CD4-positive, alpha-beta T cell treated with Interleukin-1 beta for 1 hour (primary cell): ENCODE measurements around the gene PRKCQ.
A peak's percentile ranks its signal among the peaks of the same experiment; 100 is the strongest.
"Not testable (repeated sequence)": the region's sequence is repeated elsewhere in the genome, so short reads cannot be mapped to it uniquely, and the experiment has no call there.

ENCODE experiments used
- DNase-seq, 2 donors: peaks; one replicate each; pipeline ENCODE4 v3.0.0-alpha.2; 2020 to 2022

The PRKCQ gene

GRCh38 chr10:6490614-6491013, 89.5 kb downstream of the PRKCQ start:
- DNase-seq: no peak

GRCh38 chr10:6487920-6488319, 92.2 kb downstream of the PRKCQ start:
- no peak for DNase-seq

- no peak for DNase-seq
These were observed 93.8 kb downstream of the PRKCQ start for GRCh38 chr10:6486309-6486708.

- DNase-seq: peak in 1 of 2 donors; percentile 28
These were observed 97.2 kb downstream of the PRKCQ start for GRCh38 chr10:6482737-6483357.

GRCh38 chr10:6478722-6479121, 101.4 kb downstream of the PRKCQ start:
- no peak for DNase-seq

DNA sequence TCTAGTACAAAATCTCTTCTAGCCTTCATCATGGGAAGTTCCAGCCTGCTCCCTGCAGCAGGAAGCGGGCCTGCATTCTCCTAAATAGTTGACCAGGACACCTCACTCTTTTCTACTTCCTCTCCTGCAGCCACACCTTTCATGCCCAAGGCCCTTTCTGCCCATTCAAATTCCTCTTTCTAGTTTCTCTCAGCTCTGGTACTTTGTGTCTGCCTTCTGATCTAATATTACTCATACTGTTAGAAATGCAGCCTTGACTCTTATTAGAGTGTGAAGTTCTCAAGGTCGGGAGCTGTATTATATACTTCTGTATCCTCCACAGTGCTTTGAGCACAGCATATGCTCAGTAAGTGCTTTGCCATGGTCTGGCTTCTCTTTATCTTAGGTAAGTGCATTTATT, 103.1 kb downstream of the PRKCQ start:
- DNase-seq: no peak

- DNase-seq: no peak
These were observed 105.2 kb downstream of the PRKCQ start for GRCh38 chr10:6474871-6475270.

DNA sequence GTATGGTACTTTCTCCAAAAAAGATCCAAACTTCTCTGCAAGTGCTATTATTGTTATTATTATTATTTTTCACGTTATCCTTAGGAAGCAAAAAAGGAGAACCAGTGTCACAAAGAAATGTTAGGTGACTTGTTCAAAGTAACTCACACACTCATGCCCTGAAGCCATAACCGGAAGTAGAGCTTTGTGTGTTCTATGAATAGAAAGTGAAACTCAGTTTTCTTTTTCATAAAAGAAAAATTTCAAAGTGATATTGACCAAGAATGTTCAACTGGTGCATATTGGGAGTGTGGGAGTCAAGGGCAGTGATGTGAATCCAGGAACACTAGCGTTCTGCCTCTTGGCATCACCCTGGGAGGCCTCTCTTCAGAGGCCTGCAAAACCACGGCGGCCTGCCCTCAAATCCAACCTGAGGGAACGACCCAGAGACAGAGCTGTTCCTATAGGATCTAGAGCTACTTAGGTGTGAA, 106.1 kb downstream of the PRKCQ start:
- peak; percentile 22 to 63 for DNase-seq

- DNase-seq: peak; percentile 42 to 78
These were observed 106.6 kb downstream of the PRKCQ start for GRCh38 chr10:6473430-6473829.

DNA sequence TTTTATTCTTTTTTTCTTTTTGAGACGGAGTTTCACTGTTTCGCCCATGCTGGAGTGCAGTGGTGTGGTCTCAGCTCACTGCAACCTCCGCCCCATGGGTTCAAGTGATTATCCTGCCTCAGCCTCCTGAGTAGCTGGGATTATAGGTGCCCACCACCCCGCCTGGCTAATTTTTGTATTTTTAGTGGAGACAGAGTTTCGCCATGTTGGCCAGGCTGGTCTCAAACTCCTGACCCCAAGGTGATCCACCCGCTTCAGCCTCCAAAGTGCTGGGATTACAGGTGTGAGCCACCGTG, 107.4 kb downstream of the PRKCQ start:
- not testable (repeated sequence) for DNase-seq

DNA sequence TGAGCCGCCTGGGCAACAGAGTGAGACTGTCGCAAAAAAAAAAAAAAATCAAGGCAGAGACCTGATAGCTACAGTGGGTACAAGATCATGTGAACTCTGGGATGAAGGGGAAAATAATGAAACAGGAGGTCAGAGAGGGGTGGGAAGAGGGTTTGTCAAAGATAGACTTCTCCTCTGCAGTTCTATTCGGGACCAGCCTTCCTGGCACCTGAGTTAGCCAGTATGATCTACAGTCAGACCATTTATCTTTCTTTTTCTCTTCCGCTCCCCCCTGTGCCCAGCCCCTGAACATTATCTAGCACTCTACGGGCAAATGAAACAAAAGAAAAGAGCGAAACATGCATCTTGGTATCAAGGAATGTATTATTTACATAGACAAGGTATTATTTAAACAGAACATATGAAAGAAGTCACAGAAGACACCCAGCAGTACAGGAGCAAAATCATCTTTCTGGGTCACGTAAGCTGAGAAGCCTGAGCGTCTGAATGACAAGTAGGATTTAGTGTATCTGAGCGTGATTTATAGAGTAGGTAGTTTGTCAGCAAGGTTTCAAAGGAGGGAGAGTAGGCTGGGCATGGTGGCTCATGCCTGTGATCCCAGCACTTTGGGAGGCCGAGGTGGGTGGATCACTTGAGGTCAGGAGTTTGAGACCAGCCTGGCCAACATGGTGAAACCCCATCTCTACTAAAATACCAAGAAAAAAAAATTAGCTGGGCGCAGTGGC, 109.0 kb downstream of the PRKCQ start:
- DNase-seq: no peak

- no peak for DNase-seq
These were observed 110.4 kb downstream of the PRKCQ start for GRCh38 chr10:6469661-6470060.

GRCh38 chr10:6465854-6466601, 114.0 kb downstream of the PRKCQ start:
- no peak for DNase-seq

DNA sequence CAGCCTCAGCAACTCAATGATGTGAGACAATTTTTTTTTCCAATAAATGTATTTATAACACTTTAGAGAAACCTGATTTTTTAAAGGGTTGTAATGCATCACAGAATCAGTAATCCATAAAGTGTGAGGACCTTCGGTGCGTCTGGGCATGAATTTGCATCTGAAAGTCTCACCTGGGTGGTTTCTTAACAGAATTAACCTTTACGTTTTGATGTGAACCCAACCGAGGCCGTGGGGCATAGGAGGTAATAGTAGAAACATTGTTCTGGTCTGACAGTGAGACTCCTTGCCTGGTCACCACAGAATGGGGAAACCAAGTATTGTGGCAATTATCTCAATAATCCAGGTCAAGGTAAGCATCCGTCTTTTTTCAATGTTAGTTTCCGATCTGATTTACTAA, 114.6 kb downstream of the PRKCQ start:
- DNase-seq: no peak

- no peak for DNase-seq
These were observed 115.1 kb downstream of the PRKCQ start for GRCh38 chr10:6464862-6465430.

GRCh38 chr10:6463366-6463765, 116.7 kb downstream of the PRKCQ start:
- DNase-seq: no peak

- no peak for DNase-seq
These were observed 118.1 kb downstream of the PRKCQ start for GRCh38 chr10:6461961-6462360.

- no peak for DNase-seq
These were observed 119.1 kb downstream of the PRKCQ start for GRCh38 chr10:6460861-6461409.

GRCh38 chr10:6458814-6459213, 121.3 kb downstream of the PRKCQ start:
- DNase-seq: no peak

DNA sequence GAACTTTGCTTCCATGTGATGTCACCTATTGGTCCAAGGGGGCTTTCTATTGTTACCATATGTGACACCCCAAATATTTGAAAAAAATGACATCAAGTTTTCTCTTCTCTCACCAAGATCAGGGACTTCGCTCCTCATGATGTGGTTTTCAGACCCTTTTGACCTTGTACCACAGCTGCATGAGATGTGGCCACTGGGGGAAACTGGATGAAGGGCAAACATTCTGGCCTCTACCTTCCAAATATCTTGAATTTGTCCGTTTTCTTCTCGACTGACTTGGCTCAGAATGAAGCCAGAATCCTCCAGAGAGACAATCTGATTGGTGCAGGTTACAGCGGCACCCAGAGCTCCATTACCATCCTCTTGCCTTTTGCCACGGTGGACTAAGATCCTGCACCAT, 122.7 kb downstream of the PRKCQ start:
- DNase-seq: no peak

DNA sequence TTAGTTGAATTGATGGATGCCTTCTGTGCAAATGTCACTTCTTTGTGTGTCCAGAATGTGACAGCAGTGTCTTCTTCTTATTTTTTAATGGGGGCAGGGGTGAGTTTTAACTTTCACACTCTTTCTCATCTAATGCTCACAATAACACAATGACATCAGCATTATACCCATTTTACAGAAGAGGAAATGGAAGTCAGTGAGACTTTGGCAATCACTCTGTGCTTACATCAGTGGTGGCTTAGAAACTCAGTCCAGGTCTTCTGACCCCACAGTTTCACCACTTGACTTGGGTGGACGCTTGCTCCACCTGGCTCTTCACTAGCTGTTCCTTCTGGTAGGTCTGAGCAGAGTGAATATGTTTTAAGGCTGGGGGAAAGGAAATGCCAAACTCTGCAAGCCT, 124.0 kb downstream of the PRKCQ start:
- DNase-seq: no peak

- DNase-seq: no peak
These were observed 124.5 kb downstream of the PRKCQ start for GRCh38 chr10:6455592-6455991.

- DNase-seq: no peak
These were observed 133.4 kb downstream of the PRKCQ start for GRCh38 chr10:6446711-6447110.
